HEK293 (cell line): ENCODE data around the gene LMNA.
A peak's percentile ranks its signal among the peaks of the same experiment; 100 is the strongest.

Experiments used
- BCL11B ChIP-seq: fragments of 450-650 bp; formaldehyde crosslinking; IDR thresholded peaks from 2 replicates; pipeline ENCODE4 v1.5.1; 2016; ENCODE audit warnings: low read depth, missing biosample characterization, missing genetic modification characterization
- KLF10 ChIP-seq: fragments of 450-650 bp; IDR thresholded peaks from 2 replicates; pipeline ENCODE4 v1.5.1; 2018; ENCODE audit warnings: missing biosample characterization, mild to moderate bottlenecking, missing genetic modification characterization
- KLF8 ChIP-seq: fragments of 450-650 bp; formaldehyde crosslinking; IDR thresholded peaks from 2 replicates; pipeline ENCODE4 v1.5.1; 2016; ENCODE audit warnings: missing biosample characterization, missing genetic modification characterization
- SP7 ChIP-seq: fragments of 450-650 bp; formaldehyde crosslinking; IDR thresholded peaks from 2 replicates; pipeline ENCODE4 v1.5.1; 2016; ENCODE audit warnings: missing biosample characterization, missing genetic modification characterization
- ZBTB1 ChIP-seq: fragments of 450-650 bp; formaldehyde crosslinking; IDR thresholded peaks from 2 replicates; pipeline ENCODE4 v1.5.1; 2016; ENCODE audit warnings: missing biosample characterization, missing genetic modification characterization
- ZBTB17 ChIP-seq: fragments of 450-650 bp; formaldehyde crosslinking; IDR thresholded peaks from 2 replicates; pipeline ENCODE4 v1.5.1; 2016; ENCODE audit warnings: missing biosample characterization, missing genetic modification characterization
- ZBTB48 ChIP-seq: fragments of 450-650 bp; formaldehyde crosslinking; IDR thresholded peaks from 2 replicates; pipeline ENCODE4 v1.5.1; 2016; ENCODE audit warnings: missing biosample characterization, missing genetic modification characterization
- ZBTB8A ChIP-seq: fragments of 450-650 bp; formaldehyde crosslinking; IDR thresholded peaks from 2 replicates; pipeline ENCODE4 v1.5.1; 2016; ENCODE audit warnings: missing biosample characterization, missing genetic modification characterization
- ZEB2 ChIP-seq: fragments of 450-650 bp; formaldehyde crosslinking; IDR thresholded peaks from 2 replicates; pipeline ENCODE4 v1.5.1; 2016; ENCODE audit warnings: missing biosample characterization, missing genetic modification characterization
- ZFHX2 ChIP-seq: fragments of 450-650 bp; formaldehyde crosslinking; conservative IDR thresholded peaks from 2 replicates; pipeline ENCODE4 v1.5.1; 2016; ENCODE audit warnings: missing biosample characterization, missing genetic modification characterization
- ZFP37 ChIP-seq: fragments of 450-650 bp; formaldehyde crosslinking; IDR thresholded peaks from 2 replicates; pipeline ENCODE4 v1.5.1; 2016; ENCODE audit warnings: missing biosample characterization, missing genetic modification characterization
- ZNF146 ChIP-seq: fragments of 450-650 bp; formaldehyde crosslinking; IDR thresholded peaks from 2 replicates; pipeline ENCODE4 v1.5.1; 2016; ENCODE audit warnings: missing biosample characterization, missing genetic modification characterization
- ZNF16 ChIP-seq: fragments of 450-650 bp; formaldehyde crosslinking; IDR thresholded peaks from 2 replicates; pipeline ENCODE4 v1.5.1; 2016; ENCODE audit warnings: low read depth, missing biosample characterization, missing genetic modification characterization
- ZNF266 ChIP-seq: fragments of 450-650 bp; formaldehyde crosslinking; IDR thresholded peaks from 2 replicates; pipeline ENCODE4 v1.5.1; 2016; ENCODE audit warnings: missing biosample characterization, missing genetic modification characterization, low read depth
- ZNF501 ChIP-seq: fragments of 450-650 bp; formaldehyde crosslinking; IDR thresholded peaks from 2 replicates; pipeline ENCODE4 v1.5.1; 2016; ENCODE audit warnings: missing biosample characterization, missing genetic modification characterization
- ZNF629 ChIP-seq: fragments of 450-650 bp; formaldehyde crosslinking; IDR thresholded peaks from 2 replicates; pipeline ENCODE4 v1.5.1; 2017; ENCODE audit warnings: missing biosample characterization, missing genetic modification characterization
- ZNF658 ChIP-seq: fragments of 450-650 bp; formaldehyde crosslinking; IDR thresholded peaks from 2 replicates; pipeline ENCODE4; 2016; ENCODE audit warnings: missing biosample characterization, missing genetic modification characterization
- ZNF830 ChIP-seq: fragments of 450-650 bp; IDR thresholded peaks from 2 replicates; pipeline ENCODE4 v1.5.0; 2018; ENCODE audit warnings: missing biosample characterization, missing genetic modification characterization, low read depth, mild to moderate bottlenecking, moderate library complexity
- ZNF843 ChIP-seq: fragments of 450-650 bp; formaldehyde crosslinking; IDR thresholded peaks from 2 replicates; pipeline ENCODE4 v1.5.1; 2016; ENCODE audit warnings: missing biosample characterization, missing genetic modification characterization
- TF ChIP-seq, protein P1 (sequence below): fragments of 450-650 bp; formaldehyde crosslinking; IDR thresholded peaks from 2 replicates; pipeline ENCODE4 v1.5.1; 2017; ENCODE audit warnings: missing biosample characterization, missing genetic modification characterization
- TF ChIP-seq, protein P2 (sequence below): fragments of 450-650 bp; formaldehyde crosslinking; IDR thresholded peaks from 2 replicates; pipeline ENCODE4 v1.5.1; 2016; ENCODE audit warnings: missing biosample characterization, missing genetic modification characterization
- TF ChIP-seq, protein P3 (sequence below): fragments of 450-650 bp; formaldehyde crosslinking; IDR thresholded peaks from 2 replicates; pipeline ENCODE4 v1.5.1; 2016; ENCODE audit warnings: missing biosample characterization, missing genetic modification characterization, low read depth
- TF ChIP-seq, protein P4 (sequence below): fragments of 450-650 bp; formaldehyde crosslinking; conservative IDR thresholded peaks from 2 replicates; pipeline ENCODE4 v1.5.1; 2016; ENCODE audit warnings: low read depth, missing biosample characterization, missing genetic modification characterization
- TF ChIP-seq, protein P5 (sequence below): fragments of 450-650 bp; formaldehyde crosslinking; IDR thresholded peaks from 2 replicates; pipeline ENCODE4 v1.5.1; 2017; ENCODE audit warnings: missing biosample characterization, mild to moderate bottlenecking, missing genetic modification characterization, moderate library complexity
- TF ChIP-seq, protein P6 (sequence below): fragments of 450-650 bp; formaldehyde crosslinking; IDR thresholded peaks from 2 replicates; pipeline ENCODE4 v1.5.1; 2016; ENCODE audit warnings: missing biosample characterization, missing genetic modification characterization, borderline replicate concordance

Gene LMNA

DNA sequence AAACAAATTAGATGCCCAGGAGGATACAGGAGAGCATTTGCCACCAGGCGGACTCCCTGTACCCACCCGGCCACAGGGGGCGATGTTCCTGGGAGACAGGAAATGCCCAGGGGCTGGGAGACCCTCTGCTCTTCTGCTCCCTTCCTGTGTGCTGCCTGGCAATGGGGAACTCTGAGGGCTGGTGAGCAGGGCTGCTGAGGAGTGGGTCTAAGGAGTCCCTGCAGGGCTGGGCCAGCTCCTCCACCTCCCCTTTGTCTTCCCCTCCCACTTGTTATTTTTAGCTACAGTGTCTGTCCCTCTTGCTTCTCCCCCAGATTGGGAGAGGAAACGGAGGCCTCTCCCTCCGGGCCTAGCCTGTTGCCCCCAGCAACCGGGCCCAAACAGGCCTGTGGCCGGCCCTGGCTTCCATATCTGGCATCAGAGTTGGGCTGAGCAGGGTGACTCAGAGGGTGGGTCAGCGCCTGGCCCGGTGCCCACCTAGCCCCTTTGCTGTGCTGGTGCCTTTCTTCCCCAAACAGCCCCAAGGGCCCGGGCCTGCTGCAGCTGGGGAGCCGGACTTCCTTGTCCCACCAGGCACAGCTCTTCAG is 11.6 kb downstream of the LMNA start (continued):
- TF ChIP-seq ZBTB17 (peak; percentile 90), ZEB2 (tag by site-specific recombination) (peak; percentile 71), ZNF830 (tag by site-specific recombination) (no peak), ZBTB8A (tag by site-specific recombination) (peak; percentile 89), ZNF146 (no peak), ZNF16 (no peak), SP7 (tag by site-specific recombination) (peak; percentile 50), ZNF501 (tag by site-specific recombination) (no peak), ZFP37 (0 out of 2 replicates have a peak, but pooled peaks have one; percentile 25), ZNF658 (tag by site-specific recombination) (no peak), BCL11B (tag by site-specific recombination) (no peak), ZFHX2 (tag by site-specific recombination) (peak; percentile 59), ZBTB48 (peak; percentile 67; the same call in 1 of the 2 replicates), KLF8 (peak; percentile 35), ZNF266 (no peak), KLF10 (tag by site-specific recombination) (no peak), ZNF629 (tag by site-specific recombination) (0 out of 2 replicates have a peak, but pooled peaks have one; percentile 34), ZBTB1 (tag by site-specific recombination) (no peak), ZNF843 (tag by site-specific recombination) (no peak)
- TF ChIP-seq, protein P1, sequence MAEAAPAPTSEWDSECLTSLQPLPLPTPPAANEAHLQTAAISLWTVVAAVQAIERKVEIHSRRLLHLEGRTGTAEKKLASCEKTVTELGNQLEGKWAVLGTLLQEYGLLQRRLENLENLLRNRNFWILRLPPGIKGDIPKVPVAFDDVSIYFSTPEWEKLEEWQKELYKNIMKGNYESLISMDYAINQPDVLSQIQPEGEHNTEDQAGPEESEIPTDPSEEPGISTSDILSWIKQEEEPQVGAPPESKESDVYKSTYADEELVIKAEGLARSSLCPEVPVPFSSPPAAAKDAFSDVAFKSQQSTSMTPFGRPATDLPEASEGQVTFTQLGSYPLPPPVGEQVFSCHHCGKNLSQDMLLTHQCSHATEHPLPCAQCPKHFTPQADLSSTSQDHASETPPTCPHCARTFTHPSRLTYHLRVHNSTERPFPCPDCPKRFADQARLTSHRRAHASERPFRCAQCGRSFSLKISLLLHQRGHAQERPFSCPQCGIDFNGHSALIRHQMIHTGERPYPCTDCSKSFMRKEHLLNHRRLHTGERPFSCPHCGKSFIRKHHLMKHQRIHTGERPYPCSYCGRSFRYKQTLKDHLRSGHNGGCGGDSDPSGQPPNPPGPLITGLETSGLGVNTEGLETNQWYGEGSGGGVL (tag by site-specific recombination) = peak; percentile 96
- TF ChIP-seq, protein P2, sequence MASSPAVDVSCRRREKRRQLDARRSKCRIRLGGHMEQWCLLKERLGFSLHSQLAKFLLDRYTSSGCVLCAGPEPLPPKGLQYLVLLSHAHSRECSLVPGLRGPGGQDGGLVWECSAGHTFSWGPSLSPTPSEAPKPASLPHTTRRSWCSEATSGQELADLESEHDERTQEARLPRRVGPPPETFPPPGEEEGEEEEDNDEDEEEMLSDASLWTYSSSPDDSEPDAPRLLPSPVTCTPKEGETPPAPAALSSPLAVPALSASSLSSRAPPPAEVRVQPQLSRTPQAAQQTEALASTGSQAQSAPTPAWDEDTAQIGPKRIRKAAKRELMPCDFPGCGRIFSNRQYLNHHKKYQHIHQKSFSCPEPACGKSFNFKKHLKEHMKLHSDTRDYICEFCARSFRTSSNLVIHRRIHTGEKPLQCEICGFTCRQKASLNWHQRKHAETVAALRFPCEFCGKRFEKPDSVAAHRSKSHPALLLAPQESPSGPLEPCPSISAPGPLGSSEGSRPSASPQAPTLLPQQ (tag by site-specific recombination) = peak; percentile 63; the same call in 1 of the 2 replicates
- TF ChIP-seq, protein P3, sequence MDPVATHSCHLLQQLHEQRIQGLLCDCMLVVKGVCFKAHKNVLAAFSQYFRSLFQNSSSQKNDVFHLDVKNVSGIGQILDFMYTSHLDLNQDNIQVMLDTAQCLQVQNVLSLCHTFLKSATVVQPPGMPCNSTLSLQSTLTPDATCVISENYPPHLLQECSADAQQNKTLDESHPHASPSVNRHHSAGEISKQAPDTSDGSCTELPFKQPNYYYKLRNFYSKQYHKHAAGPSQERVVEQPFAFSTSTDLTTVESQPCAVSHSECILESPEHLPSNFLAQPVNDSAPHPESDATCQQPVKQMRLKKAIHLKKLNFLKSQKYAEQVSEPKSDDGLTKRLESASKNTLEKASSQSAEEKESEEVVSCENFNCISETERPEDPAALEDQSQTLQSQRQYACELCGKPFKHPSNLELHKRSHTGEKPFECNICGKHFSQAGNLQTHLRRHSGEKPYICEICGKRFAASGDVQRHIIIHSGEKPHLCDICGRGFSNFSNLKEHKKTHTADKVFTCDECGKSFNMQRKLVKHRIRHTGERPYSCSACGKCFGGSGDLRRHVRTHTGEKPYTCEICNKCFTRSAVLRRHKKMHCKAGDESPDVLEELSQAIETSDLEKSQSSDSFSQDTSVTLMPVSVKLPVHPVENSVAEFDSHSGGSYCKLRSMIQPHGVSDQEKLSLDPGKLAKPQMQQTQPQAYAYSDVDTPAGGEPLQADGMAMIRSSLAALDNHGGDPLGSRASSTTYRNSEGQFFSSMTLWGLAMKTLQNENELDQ (tag by site-specific recombination) = no peak
- TF ChIP-seq, protein P4, sequence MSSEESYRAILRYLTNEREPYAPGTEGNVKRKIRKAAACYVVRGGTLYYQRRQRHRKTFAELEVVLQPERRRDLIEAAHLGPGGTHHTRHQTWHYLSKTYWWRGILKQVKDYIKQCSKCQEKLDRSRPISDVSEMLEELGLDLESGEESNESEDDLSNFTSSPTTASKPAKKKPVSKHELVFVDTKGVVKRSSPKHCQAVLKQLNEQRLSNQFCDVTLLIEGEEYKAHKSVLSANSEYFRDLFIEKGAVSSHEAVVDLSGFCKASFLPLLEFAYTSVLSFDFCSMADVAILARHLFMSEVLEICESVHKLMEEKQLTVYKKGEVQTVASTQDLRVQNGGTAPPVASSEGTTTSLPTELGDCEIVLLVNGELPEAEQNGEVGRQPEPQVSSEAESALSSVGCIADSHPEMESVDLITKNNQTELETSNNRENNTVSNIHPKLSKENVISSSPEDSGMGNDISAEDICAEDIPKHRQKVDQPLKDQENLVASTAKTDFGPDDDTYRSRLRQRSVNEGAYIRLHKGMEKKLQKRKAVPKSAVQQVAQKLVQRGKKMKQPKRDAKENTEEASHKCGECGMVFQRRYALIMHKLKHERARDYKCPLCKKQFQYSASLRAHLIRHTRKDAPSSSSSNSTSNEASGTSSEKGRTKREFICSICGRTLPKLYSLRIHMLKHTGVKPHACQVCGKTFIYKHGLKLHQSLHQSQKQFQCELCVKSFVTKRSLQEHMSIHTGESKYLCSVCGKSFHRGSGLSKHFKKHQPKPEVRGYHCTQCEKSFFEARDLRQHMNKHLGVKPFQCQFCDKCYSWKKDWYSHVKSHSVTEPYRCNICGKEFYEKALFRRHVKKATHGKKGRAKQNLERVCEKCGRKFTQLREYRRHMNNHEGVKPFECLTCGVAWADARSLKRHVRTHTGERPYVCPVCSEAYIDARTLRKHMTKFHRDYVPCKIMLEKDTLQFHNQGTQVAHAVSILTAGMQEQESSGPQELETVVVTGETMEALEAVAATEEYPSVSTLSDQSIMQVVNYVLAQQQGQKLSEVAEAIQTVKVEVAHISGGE (tag by site-specific recombination) = peak; percentile 80
- TF ChIP-seq, protein P5, sequence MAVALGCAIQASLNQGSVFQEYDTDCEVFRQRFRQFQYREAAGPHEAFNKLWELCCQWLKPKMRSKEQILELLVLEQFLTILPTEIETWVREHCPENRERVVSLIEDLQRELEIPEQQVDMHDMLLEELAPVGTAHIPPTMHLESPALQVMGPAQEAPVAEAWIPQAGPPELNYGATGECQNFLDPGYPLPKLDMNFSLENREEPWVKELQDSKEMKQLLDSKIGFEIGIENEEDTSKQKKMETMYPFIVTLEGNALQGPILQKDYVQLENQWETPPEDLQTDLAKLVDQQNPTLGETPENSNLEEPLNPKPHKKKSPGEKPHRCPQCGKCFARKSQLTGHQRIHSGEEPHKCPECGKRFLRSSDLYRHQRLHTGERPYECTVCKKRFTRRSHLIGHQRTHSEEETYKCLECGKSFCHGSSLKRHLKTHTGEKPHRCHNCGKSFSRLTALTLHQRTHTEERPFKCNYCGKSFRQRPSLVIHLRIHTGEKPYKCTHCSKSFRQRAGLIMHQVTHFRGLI (tag by site-specific recombination) = peak; percentile 99
- TF ChIP-seq, protein P6, sequence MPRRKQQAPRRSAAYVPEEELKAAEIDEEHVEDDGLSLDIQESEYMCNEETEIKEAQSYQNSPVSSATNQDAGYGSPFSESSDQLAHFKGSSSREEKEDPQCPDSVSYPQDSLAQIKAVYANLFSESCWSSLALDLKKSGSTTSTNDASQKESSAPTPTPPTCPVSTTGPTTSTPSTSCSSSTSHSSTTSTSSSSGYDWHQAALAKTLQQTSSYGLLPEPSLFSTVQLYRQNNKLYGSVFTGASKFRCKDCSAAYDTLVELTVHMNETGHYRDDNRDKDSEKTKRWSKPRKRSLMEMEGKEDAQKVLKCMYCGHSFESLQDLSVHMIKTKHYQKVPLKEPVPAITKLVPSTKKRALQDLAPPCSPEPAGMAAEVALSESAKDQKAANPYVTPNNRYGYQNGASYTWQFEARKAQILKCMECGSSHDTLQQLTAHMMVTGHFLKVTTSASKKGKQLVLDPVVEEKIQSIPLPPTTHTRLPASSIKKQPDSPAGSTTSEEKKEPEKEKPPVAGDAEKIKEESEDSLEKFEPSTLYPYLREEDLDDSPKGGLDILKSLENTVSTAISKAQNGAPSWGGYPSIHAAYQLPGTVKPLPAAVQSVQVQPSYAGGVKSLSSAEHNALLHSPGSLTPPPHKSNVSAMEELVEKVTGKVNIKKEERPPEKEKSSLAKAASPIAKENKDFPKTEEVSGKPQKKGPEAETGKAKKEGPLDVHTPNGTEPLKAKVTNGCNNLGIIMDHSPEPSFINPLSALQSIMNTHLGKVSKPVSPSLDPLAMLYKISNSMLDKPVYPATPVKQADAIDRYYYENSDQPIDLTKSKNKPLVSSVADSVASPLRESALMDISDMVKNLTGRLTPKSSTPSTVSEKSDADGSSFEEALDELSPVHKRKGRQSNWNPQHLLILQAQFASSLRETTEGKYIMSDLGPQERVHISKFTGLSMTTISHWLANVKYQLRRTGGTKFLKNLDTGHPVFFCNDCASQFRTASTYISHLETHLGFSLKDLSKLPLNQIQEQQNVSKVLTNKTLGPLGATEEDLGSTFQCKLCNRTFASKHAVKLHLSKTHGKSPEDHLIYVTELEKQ = no peak
